GM04504 (cell line): ENCODE results near the gene ABHD4.
"Not testable (repeated sequence)": the region's sequence is repeated elsewhere in the genome, so short reads cannot be mapped to it uniquely, and the experiment has no call there.

Experiments used
- DNase-seq: peaks from one replicate; pipeline ENCODE4 v3.0.0-alpha.2; 2012; ENCODE audit warnings: low read depth

The ABHD4 gene

GRCh38 chr14:22589096-22589839 lies 8.8 kb upstream of the ABHD4 start, which contains the start of gene DAD1:
TSS of gene DAD1 (minus strand) at chr14:22589224. CDS start at chr14:22589157, 67 bp downstream.
- DNase-seq: peak; percentile 99

GRCh38 chr14:22593189-22593588 lies 4.9 kb upstream of the ABHD4 start:
- no peak for DNase-seq

GRCh38 chr14:22593601-22594000 lies 4.5 kb upstream of the ABHD4 start:
- no peak for DNase-seq

GRCh38 chr14:22594156-22594716 lies 3.9 kb upstream of the ABHD4 start:
- DNase-seq: no peak

- DNase-seq: no peak
Measured at GRCh38 chr14:22596354-22596879, 1.7 kb upstream of the ABHD4 start.

GRCh38 chr14:22597265-22597664 lies 835 bp upstream of the ABHD4 start:
- DNase-seq: no peak

GRCh38 chr14:22597771-22598098 lies 365 bp upstream of the ABHD4 start:
- DNase-seq: no peak

- no peak for DNase-seq
Measured at GRCh38 chr14:22598896-22599244, 770 bp downstream of the ABHD4 start.

GRCh38 chr14:22599349-22599748 lies 1.2 kb downstream of the ABHD4 start:
- no peak for DNase-seq

- DNase-seq: no peak
Measured at GRCh38 chr14:22600027-22600426, 1.9 kb downstream of the ABHD4 start.

- DNase-seq: no peak
Measured at GRCh38 chr14:22601456-22601855, 3.4 kb downstream of the ABHD4 start.

- DNase-seq: no peak
Measured at GRCh38 chr14:22601996-22602395, 3.9 kb downstream of the ABHD4 start.

GRCh38 chr14:22602862-22603261 lies 4.8 kb downstream of the ABHD4 start:
- DNase-seq: no peak

- no peak for DNase-seq
Measured at GRCh38 chr14:22606380-22606779, 8.3 kb downstream of the ABHD4 start.

- no peak for DNase-seq
Measured at GRCh38 chr14:22607291-22607690, 9.2 kb downstream of the ABHD4 start.

GRCh38 chr14:22610931-22611330 lies 12.8 kb downstream of the ABHD4 start:
- no peak for DNase-seq

- no peak for DNase-seq
Measured at GRCh38 chr14:22613106-22613695, 15.1 kb downstream of the ABHD4 start.

GRCh38 chr14:22613736-22614239 lies 15.7 kb downstream of the ABHD4 start:
- DNase-seq: no peak

- peak; percentile 96 for DNase-seq
Measured at GRCh38 chr14:22614240-22614799, 16.2 kb downstream of the ABHD4 start.

- not testable (repeated sequence) for DNase-seq
Measured at GRCh38 chr14:22615765-22616164, 17.7 kb downstream of the ABHD4 start.

GRCh38 chr14:22622255-22622654 lies 24.2 kb downstream of the ABHD4 start:
- no peak for DNase-seq

- DNase-seq: no peak
Measured at GRCh38 chr14:22623047-22623446, 24.9 kb downstream of the ABHD4 start.

- DNase-seq: no peak
Measured at GRCh38 chr14:22626590-22626989, 28.5 kb downstream of the ABHD4 start.
